Stimulated activated CD4-positive, alpha-beta T cell treated with anti-CD3 and anti-CD28 coated beads, TNF-alpha, amount 100 ng/mL, for 48 hours (primary cell): ENCODE results near the gene NECAB2.

Experiments
- DNase-seq, 3 donors: peaks; one replicate each; pipeline ENCODE4 v3.0.0-alpha.2; 2020; ENCODE audit warnings: low read depth in 3 of 3

Gene NECAB2

DNA sequence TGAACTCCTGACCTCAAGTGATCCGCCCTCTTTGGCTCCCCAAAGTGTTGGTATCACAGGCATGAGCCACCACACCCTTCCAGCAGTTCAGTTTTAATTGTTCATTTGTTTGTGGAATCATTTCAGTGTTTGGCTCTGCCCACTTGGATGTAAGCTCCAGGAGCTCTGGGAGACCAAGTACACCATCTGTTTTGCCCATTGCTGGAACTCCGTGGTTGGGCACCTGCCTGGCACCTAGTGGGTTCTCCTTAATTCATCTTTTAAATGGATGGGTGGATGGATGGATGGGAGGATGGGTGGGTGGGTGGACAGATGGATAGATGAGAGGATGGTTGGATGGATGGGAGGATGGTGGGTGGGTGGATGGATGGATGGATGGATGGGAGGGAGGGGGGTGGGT lies 953 bp upstream of the NECAB2 start:
- DNase-seq: no peak

DNA sequence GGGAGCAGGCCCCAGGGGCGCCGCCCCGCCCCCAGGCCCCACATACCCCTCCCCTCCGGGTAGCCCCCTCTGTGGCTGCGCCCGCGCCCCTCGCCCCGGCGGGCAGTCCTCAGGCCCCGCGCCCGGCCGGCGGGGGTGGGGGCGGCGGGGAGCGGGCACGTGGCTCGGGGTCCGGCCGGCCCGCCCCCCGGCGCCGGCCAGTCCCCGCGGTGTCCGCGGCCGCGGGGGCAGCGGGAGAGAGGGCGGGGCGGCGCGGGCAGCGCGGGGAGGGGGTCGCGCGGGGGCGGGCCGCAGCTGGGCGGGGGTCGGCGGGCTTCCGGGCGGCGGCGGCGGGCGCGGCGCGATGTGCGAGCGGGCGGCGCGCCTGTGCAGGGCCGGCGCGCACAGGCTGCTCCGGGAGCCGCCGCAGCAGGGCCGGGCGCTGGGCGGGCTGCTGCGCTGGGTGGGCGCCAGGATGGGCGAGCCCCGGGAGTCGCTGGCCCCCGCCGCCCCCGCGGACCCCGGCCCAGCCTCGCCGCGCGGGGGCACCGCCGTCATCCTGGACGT lies 335 bp downstream of the NECAB2 start:
- DNase-seq: no peak

DNA sequence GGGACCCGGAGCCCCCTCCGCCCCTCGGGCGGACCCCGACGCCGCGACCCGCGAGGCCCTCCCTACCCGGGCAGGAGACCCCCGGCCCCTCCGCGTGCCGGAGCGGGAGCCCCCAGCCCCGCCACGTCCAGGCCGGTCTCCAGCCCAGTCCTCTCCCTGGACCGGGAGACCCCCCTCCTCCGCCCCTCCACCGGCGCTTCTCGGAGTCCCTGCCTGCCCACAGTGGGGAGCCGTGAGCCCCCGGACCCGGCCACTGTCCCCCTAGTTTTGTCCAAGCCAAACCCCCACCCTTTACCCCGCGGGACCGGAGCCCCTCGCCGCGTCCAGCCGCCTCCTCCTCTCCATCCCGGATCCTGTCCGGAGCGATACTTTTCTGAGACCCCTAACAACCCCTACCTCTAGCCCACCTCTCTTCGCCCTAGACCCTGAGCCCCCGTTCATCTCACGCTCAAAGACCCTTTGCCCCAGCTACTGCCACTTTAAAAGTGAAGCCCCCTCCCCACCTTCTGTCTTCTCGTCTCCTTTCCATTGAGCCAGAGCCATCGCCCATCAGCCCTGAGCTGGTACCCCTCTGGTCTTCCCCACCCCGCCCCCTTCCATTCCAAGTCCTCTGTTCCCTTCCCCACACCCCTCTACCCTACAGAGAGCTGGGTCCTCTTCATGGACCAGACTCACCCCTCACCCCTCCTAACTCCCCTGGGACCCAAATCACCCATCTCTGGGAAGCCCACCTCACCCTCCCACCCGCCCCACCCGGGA lies 1.0 kb downstream of the NECAB2 start:
- no peak for DNase-seq

DNA sequence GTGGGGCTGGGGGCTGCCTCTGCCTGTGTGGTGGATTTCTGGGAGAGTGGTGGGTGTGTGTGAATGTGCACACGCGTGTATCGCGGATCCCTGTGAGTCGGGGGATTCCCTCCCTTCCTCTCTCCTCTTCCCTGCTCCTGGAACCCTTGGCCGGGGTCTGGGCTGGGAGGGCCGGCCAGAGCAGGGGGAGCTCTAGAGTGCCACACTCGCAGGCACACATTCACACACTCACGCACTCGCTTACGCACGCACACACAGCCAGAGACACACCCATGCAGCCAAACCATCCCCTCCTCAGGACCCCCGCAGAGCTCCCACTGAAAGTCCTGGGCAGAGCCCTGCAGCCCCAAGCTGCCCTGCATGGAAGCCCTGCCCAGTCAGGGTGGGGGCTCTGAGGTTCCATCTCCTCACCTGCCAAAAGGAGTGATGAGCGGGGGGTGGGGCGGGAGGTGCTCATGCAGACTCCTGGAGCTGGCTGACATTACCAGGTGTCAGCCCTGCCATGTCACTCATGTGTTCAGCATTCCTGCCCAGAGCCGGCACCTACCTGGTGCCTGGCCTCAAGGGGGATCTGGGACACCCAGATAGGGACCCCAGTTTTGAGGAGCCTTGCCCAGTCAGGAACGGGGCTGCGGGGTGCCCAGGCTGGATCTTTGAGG lies 1.9 kb downstream of the NECAB2 start:
- no peak for DNase-seq

DNA sequence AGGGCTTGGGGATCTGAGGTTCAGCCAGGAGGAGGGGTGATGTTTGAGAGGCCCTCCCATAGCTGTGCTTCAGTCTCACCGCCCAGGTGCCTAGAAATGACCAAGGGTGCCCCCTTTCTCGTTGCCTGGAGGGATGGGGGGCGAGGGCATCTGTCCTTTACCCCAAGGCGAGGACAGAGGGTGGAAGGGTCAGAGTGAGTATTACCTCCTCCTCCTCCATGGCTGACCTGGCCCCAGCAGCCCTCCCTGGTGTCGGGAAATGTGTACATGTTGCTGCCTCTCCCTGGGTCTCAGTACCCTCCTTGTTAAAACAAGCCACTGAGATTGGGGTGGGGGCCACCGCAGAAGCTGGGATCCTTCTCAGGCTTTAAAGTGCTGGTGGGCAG lies 2.4 kb downstream of the NECAB2 start:
- no peak for DNase-seq

DNA sequence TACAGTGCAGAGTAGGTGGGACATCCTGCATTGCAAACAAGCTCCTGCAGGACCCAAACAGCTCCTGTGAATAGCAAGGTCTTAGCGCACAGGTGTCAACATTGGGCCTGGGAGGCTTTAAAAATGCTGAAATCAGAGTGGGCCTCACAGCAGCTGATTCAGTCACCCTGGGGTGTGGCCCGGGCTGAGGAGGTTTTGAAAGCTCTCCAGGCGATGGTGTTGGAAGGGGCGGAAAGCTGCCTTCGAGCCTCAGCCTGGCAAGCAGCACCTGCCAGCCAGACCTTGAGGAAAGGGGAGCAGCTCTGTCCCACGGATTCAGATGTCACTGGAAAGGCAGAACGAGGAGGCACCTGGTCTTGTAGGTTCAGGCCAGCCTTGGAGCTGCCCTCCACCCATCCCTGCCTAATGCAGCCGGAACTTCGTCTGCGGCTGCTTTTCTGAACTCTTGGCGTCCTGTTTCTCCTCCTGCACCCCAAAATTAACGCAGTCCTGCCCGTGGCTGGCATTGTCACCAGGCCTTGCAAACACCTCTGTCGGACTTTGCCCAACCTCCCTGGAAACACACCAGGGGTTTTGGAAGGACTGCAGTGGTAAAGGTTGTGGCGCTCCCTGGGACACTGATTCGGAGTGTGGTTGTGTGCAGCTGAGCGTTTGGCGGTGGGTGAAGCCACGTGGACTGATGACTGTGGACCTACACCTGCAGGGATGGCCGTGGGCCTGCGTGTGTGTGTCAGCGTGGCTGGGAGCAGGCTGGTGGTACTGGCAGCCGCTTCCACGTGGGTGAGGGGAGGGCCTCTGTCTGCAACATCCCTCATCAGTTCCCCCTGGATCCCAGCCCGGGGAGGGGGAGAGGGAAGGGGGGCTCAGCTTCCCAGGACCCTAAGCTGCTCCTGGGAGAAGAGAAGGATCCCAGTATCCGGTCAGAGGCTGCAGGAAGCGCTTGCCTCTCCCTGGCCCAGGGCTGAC lies 3.4 kb downstream of the NECAB2 start:
- DNase-seq: no peak

DNA sequence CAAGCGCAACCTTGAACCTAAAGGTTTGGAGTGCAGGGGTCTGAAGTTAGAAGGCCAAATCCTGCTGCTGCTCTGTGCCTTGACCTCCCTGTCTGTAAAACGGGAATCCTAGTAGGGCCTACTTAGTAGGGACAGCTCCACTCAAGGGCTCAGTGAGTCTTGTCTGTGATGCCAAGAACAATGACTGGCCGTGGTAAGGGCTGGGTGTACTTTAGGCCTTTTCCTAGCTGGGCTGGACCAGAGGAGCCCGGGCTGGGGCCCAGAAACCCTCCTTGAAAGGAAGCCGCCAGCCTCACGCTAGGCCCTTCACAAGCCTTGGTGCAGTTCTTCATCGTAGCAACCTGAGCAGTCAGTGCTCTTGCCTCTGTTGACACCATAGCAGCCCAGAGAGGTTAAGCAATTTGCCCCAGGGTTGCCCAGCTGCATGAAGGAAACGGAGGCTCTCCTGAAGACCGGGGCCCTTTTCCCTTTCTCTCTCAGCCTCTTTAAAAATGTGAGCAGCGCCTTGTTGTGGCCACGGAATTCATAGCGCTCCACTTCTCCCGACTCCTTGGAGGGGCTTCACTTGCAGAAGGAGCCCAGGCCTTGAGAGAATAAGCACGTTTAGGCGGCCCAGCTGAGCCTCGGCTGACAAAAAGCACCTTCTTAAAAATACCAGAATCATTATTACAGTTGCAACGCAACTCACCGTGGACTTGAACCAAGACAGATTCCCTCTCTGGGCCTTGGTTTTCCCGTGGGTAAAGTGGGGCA lies 4.4 kb downstream of the NECAB2 start:
- DNase-seq: no peak

DNA sequence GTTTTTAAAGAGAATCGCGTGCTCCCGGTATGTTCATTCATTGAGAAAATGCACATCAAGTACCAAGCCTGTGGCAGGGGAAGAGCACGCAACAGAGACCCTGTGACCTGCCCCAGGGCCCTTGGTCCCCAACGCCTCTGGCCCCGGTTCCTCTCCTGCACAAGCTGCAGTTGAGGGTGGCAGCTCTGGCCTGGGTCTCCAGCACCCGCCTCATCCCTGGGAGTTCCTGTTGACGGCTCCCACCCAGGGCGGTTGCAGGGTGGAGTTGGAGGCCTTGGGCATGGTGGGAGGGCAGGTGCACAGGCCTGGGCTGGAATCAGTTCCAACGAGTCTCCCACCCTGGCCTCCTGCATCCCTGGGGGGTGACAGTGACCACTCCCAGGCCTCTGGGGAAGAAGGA lies 5.0 kb downstream of the NECAB2 start:
- no peak for DNase-seq

DNA sequence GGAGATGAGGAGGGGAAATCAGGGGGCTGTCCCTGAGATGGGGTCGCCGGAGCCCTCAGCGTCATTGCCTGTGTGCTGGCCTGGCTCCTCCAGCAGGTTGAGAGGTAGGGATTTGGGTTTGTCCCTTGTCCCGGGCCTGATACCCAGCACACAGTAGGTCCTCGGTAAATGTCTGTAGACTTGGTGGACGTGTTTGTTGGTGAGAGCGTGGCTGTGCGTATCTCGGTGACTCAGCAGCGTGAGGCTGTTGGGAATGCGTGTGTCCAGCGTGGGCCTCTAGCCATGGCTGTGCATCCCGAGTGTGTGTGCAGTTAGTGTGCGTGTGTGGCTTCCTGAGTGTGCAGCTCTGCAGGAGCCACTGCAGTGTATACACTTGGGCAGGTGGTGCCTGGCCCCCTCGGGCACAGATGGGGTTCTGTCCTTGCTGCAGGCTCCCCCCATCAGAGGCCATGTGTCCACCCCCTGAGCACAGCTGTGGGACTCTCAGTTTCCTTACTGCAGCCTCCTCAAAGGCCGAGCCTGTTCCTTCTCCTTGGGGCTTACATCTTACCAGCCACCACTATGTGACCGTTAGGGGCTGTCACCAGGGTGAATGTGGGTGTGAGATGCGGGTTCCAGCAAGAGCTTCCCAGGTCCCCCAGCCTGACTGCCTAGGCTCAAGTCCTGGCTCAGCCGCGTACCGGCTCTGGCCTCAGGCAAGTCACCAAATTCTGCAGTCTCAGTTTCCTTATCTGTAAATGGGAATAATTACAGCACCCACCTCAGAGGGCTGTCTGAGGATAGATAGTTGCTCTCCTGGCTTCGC lies 5.7 kb downstream of the NECAB2 start:
- DNase-seq: no peak

DNA sequence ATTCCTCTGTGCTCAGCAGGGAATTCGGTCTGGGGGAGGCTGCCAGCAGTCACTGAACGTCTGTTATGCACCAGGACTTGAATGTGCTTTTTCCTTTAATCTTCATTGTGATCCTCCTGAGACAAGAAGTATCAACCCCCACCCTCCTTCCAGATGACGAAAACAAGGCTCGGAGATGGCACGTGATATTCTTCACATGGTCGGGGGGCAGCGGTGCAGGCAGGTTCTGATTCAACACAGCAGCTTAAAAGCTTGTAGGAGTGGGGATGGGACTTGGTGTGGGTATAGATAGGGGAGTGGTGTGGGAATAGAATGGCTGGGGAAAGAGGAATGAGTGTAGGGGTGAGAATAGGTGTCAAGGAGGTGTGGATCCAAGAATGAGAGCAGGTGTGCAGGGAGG lies 6.4 kb downstream of the NECAB2 start:
- no peak for DNase-seq

DNA sequence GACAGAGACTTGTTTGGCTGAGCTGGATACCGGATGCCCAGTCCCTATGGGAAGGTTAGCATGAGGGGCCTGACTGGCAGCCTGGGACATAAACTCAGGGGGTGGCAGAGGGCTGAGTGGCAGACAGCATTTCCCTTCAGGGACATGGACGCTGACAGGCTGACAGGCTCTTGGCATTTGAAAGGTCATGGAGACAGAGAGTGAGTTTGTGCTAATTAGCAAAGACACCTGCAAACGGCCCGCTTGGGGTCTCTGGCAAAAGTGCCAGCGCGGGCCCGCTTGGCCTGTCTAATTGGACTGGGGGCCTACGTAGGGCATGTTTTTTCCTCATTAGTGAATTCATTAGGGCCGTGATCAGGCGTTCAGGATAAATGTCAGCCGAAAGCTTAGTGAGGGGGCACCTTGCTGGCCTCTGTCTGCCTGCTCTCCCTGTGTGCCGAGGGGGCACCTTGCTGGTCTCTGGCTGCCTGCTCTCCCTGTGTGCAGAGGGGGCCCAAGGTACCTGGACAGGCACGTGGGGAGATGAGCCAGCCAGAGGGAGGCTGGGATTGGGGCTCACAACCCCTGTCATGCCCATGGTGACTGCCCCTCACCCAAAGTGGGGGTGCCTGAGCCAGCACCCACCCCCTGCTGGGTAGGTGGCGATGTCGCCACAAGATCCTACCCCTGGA lies 7.7 kb downstream of the NECAB2 start:
- DNase-seq: no peak

DNA sequence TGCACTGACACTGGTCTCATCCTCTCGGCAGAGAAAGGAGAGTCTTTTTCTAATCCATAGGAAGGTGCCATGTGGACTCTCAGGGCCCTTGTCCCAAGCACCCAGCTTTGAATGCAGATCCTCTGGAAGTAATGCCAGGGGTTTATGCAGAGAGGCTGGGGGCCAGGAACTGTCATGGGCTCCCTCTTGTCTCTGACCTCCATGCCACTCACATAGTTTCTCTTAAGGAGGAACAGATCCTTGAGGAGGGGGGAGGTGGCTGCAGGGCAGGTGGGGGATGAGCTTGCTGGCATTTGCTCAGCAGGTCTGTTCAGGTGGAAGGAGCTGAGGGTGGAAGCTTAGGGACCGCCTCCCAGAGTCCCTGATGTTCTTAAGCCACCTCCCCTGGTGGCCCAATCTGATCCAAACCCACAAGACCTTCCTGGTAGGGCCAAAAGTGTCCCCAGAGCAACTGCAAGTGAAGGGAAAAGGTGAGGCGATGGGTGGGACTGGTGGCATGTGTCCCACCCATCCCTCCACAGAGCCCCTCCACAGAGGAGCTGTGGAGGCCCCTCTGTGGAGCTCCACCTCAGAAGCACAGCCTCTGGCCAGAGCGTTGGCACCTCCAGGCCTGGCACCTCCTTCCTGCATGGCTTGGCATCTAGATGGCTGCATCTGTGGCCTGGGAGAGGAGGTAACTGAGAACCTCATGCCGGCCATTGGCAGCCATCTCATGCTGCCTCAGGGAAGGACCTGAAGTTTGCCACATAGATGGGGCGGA lies 9.2 kb downstream of the NECAB2 start:
- no peak for DNase-seq

DNA sequence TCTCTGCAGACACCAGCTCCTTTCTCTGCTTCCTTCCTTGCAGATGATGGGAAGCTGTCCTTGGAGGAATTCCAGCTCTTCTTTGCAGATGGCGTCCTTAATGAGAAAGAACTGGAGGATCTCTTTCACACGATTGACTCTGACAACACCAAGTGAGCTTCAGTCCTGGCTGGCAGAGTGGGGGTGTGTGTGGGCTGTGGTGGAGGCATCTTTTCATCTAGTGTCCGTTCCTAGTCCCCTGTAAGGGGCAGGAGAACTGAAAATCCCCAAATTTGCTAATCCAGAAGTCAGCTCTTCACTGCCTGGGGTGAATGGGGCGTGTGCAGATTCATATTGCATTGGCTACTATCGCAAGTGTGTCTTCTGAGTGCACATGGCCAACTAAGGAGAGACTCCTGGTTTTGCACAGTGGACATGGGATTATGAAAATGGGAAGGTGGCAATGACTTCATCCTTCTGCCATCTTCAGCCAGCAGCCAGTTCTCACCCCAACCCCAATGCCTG lies 10.4 kb downstream of the NECAB2 start:
- DNase-seq: no peak

DNA sequence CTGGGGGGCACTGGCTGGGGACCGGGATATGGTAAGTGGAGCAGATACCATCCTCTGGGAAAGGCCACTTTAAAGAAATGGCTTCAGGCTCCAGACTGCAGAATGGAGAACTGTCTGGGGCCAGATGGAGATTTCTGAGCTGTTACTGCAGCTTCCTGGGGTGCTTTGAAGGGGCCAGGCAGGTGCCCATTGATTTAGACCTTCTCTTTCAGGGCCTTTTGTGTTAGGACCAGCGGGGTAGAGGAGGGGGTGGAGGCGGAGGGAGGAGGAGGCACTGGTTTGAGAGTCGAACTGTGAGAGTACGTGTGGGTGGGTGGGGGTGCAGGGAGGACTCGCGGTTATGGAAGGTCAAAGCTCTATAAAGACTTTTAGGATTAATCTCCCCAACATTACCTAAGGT lies 11.4 kb downstream of the NECAB2 start:
- no peak for DNase-seq

DNA sequence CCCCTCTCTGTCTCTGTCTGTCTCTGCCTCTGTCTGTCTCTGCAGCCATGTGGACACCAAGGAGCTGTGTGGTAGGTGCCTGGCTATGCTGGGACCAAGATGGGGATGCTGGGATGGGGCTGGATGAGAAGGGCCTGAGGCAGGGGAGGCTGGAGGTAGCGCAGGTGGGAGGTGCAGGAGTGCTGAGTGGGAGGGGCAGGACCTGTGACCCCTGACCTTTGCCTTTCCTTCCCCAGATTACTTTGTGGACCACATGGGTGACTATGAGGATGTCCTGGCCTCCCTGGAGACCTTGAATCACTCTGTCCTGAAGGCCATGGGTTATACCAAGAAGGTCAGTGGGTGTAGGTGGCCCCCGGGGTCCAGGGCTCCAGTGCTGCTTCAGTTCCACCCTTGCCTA lies 12.8 kb downstream of the NECAB2 start:
- no peak for DNase-seq

DNA sequence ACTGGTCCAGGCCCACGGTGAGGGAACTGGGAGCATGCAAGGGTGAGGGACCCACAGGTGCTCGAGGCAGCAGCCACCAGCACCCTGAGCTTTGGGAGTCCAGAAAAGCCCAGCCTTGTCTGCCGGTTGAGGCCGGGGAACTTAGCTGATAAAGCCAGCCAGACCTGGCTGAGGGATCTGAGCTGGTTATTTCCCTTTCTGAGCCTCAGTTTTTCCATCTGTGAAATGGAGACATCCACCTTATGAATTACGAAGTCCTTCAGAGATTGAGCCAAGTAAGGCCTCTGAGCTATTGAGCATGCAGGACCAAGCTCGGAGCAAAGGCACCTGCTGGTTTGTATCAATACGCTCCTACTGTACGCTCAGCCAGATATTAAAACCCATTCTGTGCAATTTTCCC lies 13.8 kb downstream of the NECAB2 start:
- DNase-seq: no peak

DNA sequence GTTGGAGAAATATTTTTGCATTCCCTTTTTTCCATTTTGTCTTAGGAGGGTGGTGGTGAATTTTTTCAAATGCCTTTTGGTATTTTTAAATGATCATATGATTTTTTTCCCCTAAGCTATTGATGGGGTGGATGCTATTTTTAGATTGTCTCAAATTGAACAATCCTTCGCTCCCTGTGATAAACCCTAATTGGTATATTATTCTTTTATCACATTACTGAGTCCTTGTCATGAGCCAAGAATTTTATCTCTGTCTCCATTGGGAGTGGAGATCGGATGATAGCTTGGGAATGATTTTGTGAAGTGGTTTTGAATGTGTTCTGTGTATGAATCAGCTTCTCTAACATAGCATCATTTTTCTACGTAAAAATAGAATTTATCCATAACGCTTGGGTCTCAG lies 15.4 kb downstream of the NECAB2 start:
- DNase-seq: no peak

DNA sequence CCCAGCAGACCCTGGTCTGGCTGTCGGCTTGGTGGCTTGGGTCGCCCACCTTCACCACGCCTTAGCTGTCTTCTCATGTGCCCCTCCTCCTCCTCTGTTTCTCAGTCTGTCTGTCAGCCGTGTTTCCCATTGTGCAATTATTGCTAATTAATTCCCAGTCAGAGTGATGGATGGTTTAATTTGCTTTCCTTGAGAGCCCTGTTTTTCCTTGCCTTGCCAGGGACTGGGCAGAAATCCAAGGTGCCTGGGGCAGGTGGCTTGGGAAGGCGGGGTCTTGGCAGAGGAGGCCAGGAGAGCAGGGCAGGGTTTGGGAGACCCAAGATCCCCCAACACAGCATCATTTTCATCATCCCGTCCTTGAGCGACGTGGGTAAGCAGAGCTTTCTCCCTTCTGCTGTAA lies 21.3 kb downstream of the NECAB2 start:
- DNase-seq: no peak

DNA sequence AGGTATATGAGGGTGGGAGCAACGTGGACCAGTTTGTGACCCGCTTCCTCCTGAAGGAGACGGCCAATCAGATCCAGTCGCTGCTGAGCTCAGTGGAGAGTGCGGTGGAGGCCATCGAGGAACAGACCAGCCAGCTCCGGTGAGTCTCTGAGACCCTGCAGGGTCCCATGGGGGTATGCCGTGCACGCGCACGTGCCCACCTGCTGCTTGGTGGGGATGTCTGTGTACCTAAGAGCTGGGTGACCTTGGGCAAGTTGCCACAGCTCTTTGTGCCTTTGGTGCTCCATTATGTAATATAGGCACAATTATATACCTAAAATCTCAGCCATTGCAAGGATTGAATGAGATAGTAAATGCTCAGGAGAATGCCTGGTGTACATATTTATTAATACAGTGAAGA lies 22.4 kb downstream of the NECAB2 start:
- no peak for DNase-seq
